Right atrium auricular region (tissue), 2 donors: ENCODE measurements around the gene NR6A1. TPM values are rescaled to one million over a fixed set of nuclear protein-coding genes. Genes with fewer than 3 reads are reported as not detected.

ENCODE experiments used
- DNase-seq: peaks from one replicate; pipeline ENCODE4 v3.0.0-alpha.2; 2019; ENCODE audit warnings: low spot score
- H3K27ac ChIP-seq, 2 donors: fragments of 200-600 bp; sonication (generic); 1 replicate in 1 of 2; 2 replicates in 1 of 2; pipeline ENCODE4 v1.5.1; 2016 to 2019
- H3K27me3 ChIP-seq, 2 donors: fragments of 200-600 bp; sonication (generic); one replicate each; pipeline versions ENCODE4 v1.5.1 to v1.6.0; 2017 to 2019
- H3K36me3 ChIP-seq: fragments of 200-600 bp; sonication (generic); one replicate; pipeline ENCODE4 v1.5.1; 2016
- H3K4me1 ChIP-seq, 2 donors: fragments of 200-600 bp; sonication (generic); one replicate each; pipeline versions ENCODE4 v1.5.1 to v1.6.0; 2017 to 2019
- H3K4me3 ChIP-seq, 2 donors: fragments of 200-600 bp; sonication (generic); 1 replicate in 1 of 2; 2 replicates in 1 of 2; pipeline ENCODE4 v1.5.1; 2017 to 2019; ENCODE audit warnings: mild to moderate bottlenecking in 1 of 2, moderate library complexity in 1 of 2
- H3K9me3 ChIP-seq, 2 donors: fragments of 200-600 bp; sonication (generic); one replicate each; pipeline ENCODE4 v1.5.1; 2019
- CTCF ChIP-seq, 2 donors: fragments of 200-600 bp; sonication (generic); IDR thresholded peaks; one replicate each; pipeline ENCODE4 v1.5.1; 2019; ENCODE audit warnings: antibody characterized with exemption in 2 of 2
- total RNA-seq, 2 donors: library from RNA; depleted of rRNA; stranded (reverse); fragments of >200 nt; gene quantifications; one replicate each; pipeline ENCODE4 v1.1.0, GENCODE V29; 2016

The NR6A1 gene
- total RNA-seq, 2 donors from 2014 or later = 1.9 to 2.6 TPM

GRCh38 chr9:124511426-124511840 lies 259.7 kb downstream of the NR6A1 start:
- Histone ChIP-seq H3K4me3 (no peak overlapping the region), H3K9me3 (no peaks in the 10 kb centered on the region), H3K27me3 (no peaks in the 10 kb centered on the region), H3K36me3 (no peaks in the 10 kb centered on the region), H3K4me1 (peaks cover 0 to 17% of the 10 kb centered on the region in 2 donors), H3K27ac (no peak overlapping the region)
- TF ChIP-seq CTCF (IDR thresholded peaks at IDR 0.05) = no peak
- no peak for DNase-seq

- DNase-seq = no peak
- TF ChIP-seq CTCF (IDR thresholded peaks at IDR 0.05) = no peak
- no peaks in the 10 kb centered on the region for H3K9me3 ChIP-seq
- peaks cover 0 to 17% of the 10 kb centered on the region in 2 donors for H3K4me1 ChIP-seq
- no peaks in the 10 kb centered on the region for H3K27me3 ChIP-seq
- H3K4me3 ChIP-seq = no peak overlapping the region
- no peaks in the 10 kb centered on the region for H3K36me3 ChIP-seq
- H3K27ac ChIP-seq = no peak overlapping the region
These were observed 260.3 kb downstream of the NR6A1 start for GRCh38 chr9:124510650-124511425.

- no peak overlapping the region for H3K4me3 ChIP-seq
- peaks cover 0 to 19% of the 10 kb centered on the region in 2 donors for H3K4me1 ChIP-seq
- DNase-seq = no peak
- H3K36me3 ChIP-seq = no peaks in the 10 kb centered on the region
- no peaks in the 10 kb centered on the region for H3K9me3 ChIP-seq
- no peak overlapping the region for H3K27ac ChIP-seq
- no peak for TF ChIP-seq CTCF (IDR thresholded peaks at IDR 0.05)
- H3K27me3 ChIP-seq = peaks cover 11 to 24% of the 10 kb centered on the region in 2 donors
These were observed 263.2 kb downstream of the NR6A1 start for GRCh38 chr9:124507880-124508423.

- Histone ChIP-seq H3K27me3 (peaks cover 15 to 31% of the 10 kb centered on the region in 2 donors), H3K27ac (no peak within 1 kb of the TSS)
- no peak for TF ChIP-seq CTCF (IDR thresholded peaks at IDR 0.05)
These were observed 263.9 kb downstream of the NR6A1 start, which contains the start of gene NR5A1 for GRCh38 chr9:124506931-124507879. Gene NR5A1 (minus strand): TSS chr9:124507399. CDS start chr9:124503395, 4,004 bp downstream.

GRCh38 chr9:124506433-124506832 lies 264.7 kb downstream of the NR6A1 start:
- Histone ChIP-seq H3K4me3 (no peak overlapping the region), H3K4me1 (peaks cover 0 to 18% of the 10 kb centered on the region in 2 donors), H3K36me3 (no peaks in the 10 kb centered on the region), H3K27me3 (peaks cover 15 to 31% of the 10 kb centered on the region in 2 donors), H3K27ac (no peak overlapping the region), H3K9me3 (no peaks in the 10 kb centered on the region)
- TF ChIP-seq CTCF (IDR thresholded peaks at IDR 0.05) = no peak
- no peak for DNase-seq

More at GRCh38 chr9:124506931-124507879, 263.9 kb downstream of the NR6A1 start, which contains the start of gene NR5A1:
- Histone ChIP-seq H3K36me3 (no peaks in the 10 kb centered on the region), H3K9me3 (no peaks in the 10 kb centered on the region), H3K4me3 (no peak within 1 kb of the TSS), H3K4me1 (peaks cover 0 to 18% of the 10 kb centered on the region in 2 donors)
- DNase-seq = no peak
